ENCODE measurements around the gene SLC25A22.

The SLC25A22 gene

DNA sequence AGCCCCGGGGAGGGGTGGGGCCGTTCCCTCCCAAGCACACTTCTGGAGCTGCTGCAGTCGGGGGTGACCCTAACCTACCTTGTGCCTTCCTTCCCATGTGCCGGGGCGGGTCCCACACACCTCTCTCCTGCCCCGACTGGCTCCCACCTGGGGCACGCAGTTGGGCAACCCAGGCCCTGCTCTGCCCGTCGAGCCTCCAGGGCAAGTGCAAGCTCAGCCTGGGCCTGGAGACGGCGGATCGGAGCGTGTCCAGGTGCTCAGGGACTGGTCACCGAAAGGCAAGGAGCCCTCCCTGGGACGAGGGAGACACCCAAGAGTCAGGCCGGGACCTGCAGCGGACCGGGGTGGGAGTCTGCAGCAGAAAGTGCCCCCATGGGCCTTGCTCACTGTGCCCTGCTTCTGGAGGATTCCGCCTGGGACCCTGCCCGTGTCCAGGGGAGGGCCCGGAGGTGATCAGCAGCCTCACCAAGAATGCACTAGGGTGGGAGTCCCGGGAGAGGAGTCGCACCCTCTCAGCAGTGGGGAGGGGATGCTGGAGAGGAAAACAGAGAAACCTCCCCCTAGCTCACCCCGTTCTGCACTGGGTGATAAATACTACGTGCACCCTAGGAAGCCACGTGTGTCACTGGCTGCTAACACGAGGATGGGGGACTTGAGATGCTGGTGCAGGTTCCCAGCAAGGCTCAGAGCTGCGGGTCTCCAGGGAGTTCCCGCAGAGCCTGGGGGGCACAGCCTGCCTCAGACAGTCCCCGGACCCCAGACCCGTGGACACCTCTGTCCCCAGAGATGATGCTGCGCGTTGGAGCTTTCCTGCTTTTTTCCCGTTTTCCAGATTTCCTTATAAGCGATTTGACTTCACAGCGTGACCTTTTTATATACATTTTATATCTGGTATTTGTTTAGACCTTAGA is 15.6 kb downstream of the SLC25A22 start:
- H3K27ac ChIP-seq (ENCODE audit: low read depth, low read length): no peak overlapping the region
- H3K36me3 ChIP-seq (ENCODE audit: insufficient read depth, low read length): 0 out of 2 replicates have a peak, but pooled peaks cover 10% of the 10 kb centered on the region
- H3K9ac ChIP-seq (ENCODE audit: low read depth, low read length): no peak overlapping the region
- H3K4me1 ChIP-seq (ENCODE audit: insufficient read depth, low read length): peaks cover 9% of the 10 kb centered on the region
- H3K9me3 ChIP-seq (ENCODE audit: insufficient read depth, low read depth, low read length): no peaks in the 10 kb centered on the region
- WGBS: 76% methylated on average over 36 of the region's 36 CpGs
- H3K27me3 ChIP-seq (ENCODE audit: insufficient read depth, low read length): no peaks in the 10 kb centered on the region
- no peak overlapping the region for H3K4me3 ChIP-seq (ENCODE audit: low read length)

- peaks cover 16% of the 10 kb centered on the region for H3K4me1 ChIP-seq (ENCODE audit: insufficient read depth, low read length)
- no peak overlapping the region for H3K27ac ChIP-seq (ENCODE audit: low read depth, low read length)
- 93% methylated on average over 16 of the region's 16 CpGs for WGBS
- 0 out of 2 replicates have a peak, but pooled peaks cover 10% of the 10 kb centered on the region for H3K36me3 ChIP-seq (ENCODE audit: insufficient read depth, low read length)
- no peak overlapping the region for H3K4me3 ChIP-seq (ENCODE audit: low read length)
- H3K9ac ChIP-seq (ENCODE audit: low read depth, low read length): no peak overlapping the region
- no peaks in the 10 kb centered on the region for H3K9me3 ChIP-seq (ENCODE audit: insufficient read depth, low read depth, low read length)
- no peaks in the 10 kb centered on the region for H3K27me3 ChIP-seq (ENCODE audit: insufficient read depth, low read length)
Measured at GRCh38 chr11:779955-780532, 18.0 kb downstream of the SLC25A22 start.

- H3K36me3 ChIP-seq (ENCODE audit: insufficient read depth, low read length): 0 out of 2 replicates have a peak, but pooled peaks cover 14% of the 10 kb centered on the region
- no peaks in the 10 kb centered on the region for H3K27me3 ChIP-seq (ENCODE audit: insufficient read depth, low read length)
- H3K9ac ChIP-seq (ENCODE audit: low read depth, low read length): no peak overlapping the region
- no peak overlapping the region for H3K4me3 ChIP-seq (ENCODE audit: low read length)
- no peak overlapping the region for H3K27ac ChIP-seq (ENCODE audit: low read depth, low read length)
- no peaks in the 10 kb centered on the region for H3K9me3 ChIP-seq (ENCODE audit: insufficient read depth, low read depth, low read length)
- peaks cover 16% of the 10 kb centered on the region for H3K4me1 ChIP-seq (ENCODE audit: insufficient read depth, low read length)
- WGBS: 94% methylated on average over 23 of the region's 23 CpGs
Measured at GRCh38 chr11:778976-779954, 18.8 kb downstream of the SLC25A22 start.

- H3K27ac ChIP-seq (ENCODE audit: low read depth, low read length): peak within 1 kb of the TSS; percentile 94
- H3K9ac ChIP-seq (ENCODE audit: low read depth, low read length): peak within 1 kb of the TSS; percentile 92
- H3K4me3 ChIP-seq (ENCODE audit: low read length): peak within 1 kb of the TSS; percentile 73
- H3K27me3 ChIP-seq (ENCODE audit: insufficient read depth, low read length): no peaks in the 10 kb centered on the region
- WGBS: 3% methylated on average over 109 of the region's 110 CpGs
- no peaks in the 10 kb centered on the region for H3K9me3 ChIP-seq (ENCODE audit: insufficient read depth, low read depth, low read length)
- peaks cover 28% of the 10 kb centered on the region; the same call in 1 of the 2 replicates for H3K36me3 ChIP-seq (ENCODE audit: insufficient read depth, low read length)
- peaks cover 8% of the 10 kb centered on the region; the same call in 1 of the 2 replicates for H3K4me1 ChIP-seq (ENCODE audit: insufficient read depth, low read length)
Measured at GRCh38 chr11:777288-778255, 20.5 kb downstream of the SLC25A22 start, which contains the start of gene GATD1. GATD1 (minus strand) TSS chr11:777487; CDS start chr11:777462, 25 bp downstream.

DNA sequence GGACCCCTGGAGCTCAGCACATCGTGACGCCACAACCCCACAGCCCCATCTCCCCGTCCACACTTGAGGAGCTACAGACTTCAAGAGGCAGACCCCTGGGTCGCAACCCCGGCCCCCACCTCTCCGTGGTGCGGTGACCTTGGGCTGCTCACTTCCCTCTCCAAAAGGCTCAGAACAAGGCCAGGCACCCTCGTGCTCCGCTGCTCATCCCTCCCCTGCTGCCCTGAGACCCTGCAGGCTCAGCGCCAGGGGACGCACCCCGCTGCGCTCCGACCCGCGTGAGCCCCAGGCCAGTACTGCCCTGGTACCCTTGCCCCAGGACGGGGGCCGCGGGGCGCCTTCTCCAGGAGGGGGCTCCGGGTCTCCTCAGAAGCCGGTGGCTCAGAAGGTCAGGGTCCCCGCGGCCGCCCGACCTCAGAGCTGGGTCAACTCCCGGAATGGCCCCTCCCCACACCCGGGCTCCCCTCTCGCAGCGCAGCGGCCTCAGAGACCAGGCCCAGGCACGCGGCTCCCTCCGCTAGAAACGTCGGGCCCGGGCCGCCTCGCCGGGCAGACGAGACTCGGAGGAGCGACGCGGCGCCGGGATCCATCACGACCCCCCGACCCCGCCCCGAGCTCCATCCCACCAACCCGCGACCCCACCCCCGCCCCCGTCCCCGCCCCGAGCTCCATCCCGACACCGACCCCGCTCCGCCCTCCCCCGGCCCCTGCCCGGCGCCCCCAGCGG is 21.4 kb downstream of the SLC25A22 start:
- H3K9ac ChIP-seq (ENCODE audit: low read depth, low read length): peak overlapping the region; percentile 92
- WGBS: under 1% methylated on average over 59 of the region's 65 CpGs
- H3K27me3 ChIP-seq (ENCODE audit: insufficient read depth, low read length): no peaks in the 10 kb centered on the region
- peak overlapping the region; percentile 94 for H3K27ac ChIP-seq (ENCODE audit: low read depth, low read length)
- no peaks in the 10 kb centered on the region for H3K9me3 ChIP-seq (ENCODE audit: insufficient read depth, low read depth, low read length)
- peak overlapping the region; percentile 73 for H3K4me3 ChIP-seq (ENCODE audit: low read length)
- peaks cover 7% of the 10 kb centered on the region; the same call in 1 of the 2 replicates for H3K4me1 ChIP-seq (ENCODE audit: insufficient read depth, low read length)
- peaks cover 34% of the 10 kb centered on the region for H3K36me3 ChIP-seq (ENCODE audit: insufficient read depth, low read length)

DNA sequence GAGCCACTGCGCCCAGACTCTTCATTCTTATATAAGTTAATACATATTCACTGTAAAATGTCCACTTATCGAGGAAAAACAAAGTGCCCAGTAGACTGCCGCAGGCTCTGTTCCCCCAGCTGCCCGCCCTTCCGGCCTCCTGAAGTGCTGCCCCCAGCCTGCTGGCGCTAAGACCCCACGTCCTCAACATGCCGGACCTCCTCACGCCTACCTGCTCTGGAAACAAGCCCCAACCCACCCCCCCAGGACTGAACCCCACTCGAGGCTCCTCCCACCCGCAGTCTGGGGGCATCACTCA is 21.9 kb downstream of the SLC25A22 start:
- peak overlapping the region; percentile 73 for H3K4me3 ChIP-seq (ENCODE audit: low read length)
- peaks cover 39% of the 10 kb centered on the region for H3K36me3 ChIP-seq (ENCODE audit: insufficient read depth, low read length)
- H3K4me1 ChIP-seq (ENCODE audit: insufficient read depth, low read length): peaks cover 7% of the 10 kb centered on the region; the same call in 1 of the 2 replicates
- H3K27ac ChIP-seq (ENCODE audit: low read depth, low read length): no peak overlapping the region; the same call in 1 of the 2 replicates
- no peaks in the 10 kb centered on the region for H3K27me3 ChIP-seq (ENCODE audit: insufficient read depth, low read length)
- WGBS: 22% methylated on average over 10 of the region's 11 CpGs
- no peaks in the 10 kb centered on the region for H3K9me3 ChIP-seq (ENCODE audit: insufficient read depth, low read depth, low read length)
- peak overlapping the region; percentile 83 for H3K9ac ChIP-seq (ENCODE audit: low read depth, low read length)

GRCh38 chr11:774873-775592 is 23.0 kb downstream of the SLC25A22 start:
- Histone ChIP-seq H3K36me3 (ENCODE audit: insufficient read depth, low read length) (peaks cover 47% of the 10 kb centered on the region), H3K27me3 (ENCODE audit: insufficient read depth, low read length) (no peaks in the 10 kb centered on the region), H3K4me3 (ENCODE audit: low read length) (0 out of 2 replicates have a peak overlapping the region, but pooled peaks have one; percentile 10), H3K9me3 (ENCODE audit: insufficient read depth, low read depth, low read length) (no peaks in the 10 kb centered on the region), H3K27ac (ENCODE audit: low read depth, low read length) (no peak overlapping the region), H3K4me1 (ENCODE audit: insufficient read depth, low read length) (peaks cover 7% of the 10 kb centered on the region; the same call in 1 of the 2 replicates), H3K9ac (ENCODE audit: low read depth, low read length) (no peak overlapping the region)
- WGBS: 85% methylated on average over 20 of the region's 20 CpGs

DNA sequence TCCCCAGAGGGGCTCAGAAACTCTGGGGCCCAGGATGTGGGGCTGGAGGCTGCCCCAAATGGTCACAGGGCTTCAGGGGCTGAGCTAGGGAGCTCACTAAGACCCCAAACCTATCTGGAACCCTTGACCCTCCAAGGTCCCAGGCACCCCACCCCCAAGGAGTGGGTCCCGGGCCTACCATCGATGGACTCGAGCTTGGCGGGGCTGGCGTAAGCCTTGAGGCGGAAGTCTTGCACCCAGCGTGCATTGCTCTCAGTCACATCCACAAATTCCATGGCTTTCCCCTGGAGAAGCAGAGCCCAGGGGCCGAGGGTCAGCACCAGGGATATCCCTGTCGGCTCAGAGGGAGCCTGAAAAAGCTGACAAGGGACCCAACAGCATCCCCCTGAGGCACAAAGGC is 24.3 kb downstream of the SLC25A22 start:
- H3K4me3 ChIP-seq (ENCODE audit: low read length): no peak overlapping the region
- WGBS: 97% methylated on average over 9 of the region's 9 CpGs
- no peaks in the 10 kb centered on the region for H3K9me3 ChIP-seq (ENCODE audit: insufficient read depth, low read depth, low read length)

GRCh38 chr11:773425-773824 is 24.7 kb downstream of the SLC25A22 start:
- Histone ChIP-seq H3K9me3 (ENCODE audit: insufficient read depth, low read depth, low read length) (no peaks in the 10 kb centered on the region), H3K9ac (ENCODE audit: low read depth, low read length) (no peak overlapping the region), H3K36me3 (ENCODE audit: insufficient read depth, low read length) (peaks cover 49% of the 10 kb centered on the region), H3K4me1 (ENCODE audit: insufficient read depth, low read length) (peaks cover 7% of the 10 kb centered on the region; the same call in 1 of the 2 replicates), H3K27me3 (ENCODE audit: insufficient read depth, low read length) (no peaks in the 10 kb centered on the region), H3K27ac (ENCODE audit: low read depth, low read length) (no peak overlapping the region), H3K4me3 (ENCODE audit: low read length) (no peak overlapping the region)
- WGBS: 96% methylated on average over 5 of the region's 5 CpGs

More for the DNA sequence above, 24.3 kb downstream of the SLC25A22 start:
- Histone ChIP-seq H3K27me3 (ENCODE audit: insufficient read depth, low read length) (no peaks in the 10 kb centered on the region), H3K4me1 (ENCODE audit: insufficient read depth, low read length) (peaks cover 7% of the 10 kb centered on the region; the same call in 1 of the 2 replicates), H3K9ac (ENCODE audit: low read depth, low read length) (no peak overlapping the region), H3K27ac (ENCODE audit: low read depth, low read length) (no peak overlapping the region), H3K36me3 (ENCODE audit: insufficient read depth, low read length) (peaks cover 51% of the 10 kb centered on the region)

All from HUES64 (cell line).